ENCODE measurements around the gene ITGB6. TPM values are rescaled to one million over a fixed set of nuclear protein-coding genes. Genes with fewer than 3 reads are reported as not detected.

ITGB6 gene
- total RNA-seq, 1 donor from 2014 or later, result 50.4 TPM

DNA sequence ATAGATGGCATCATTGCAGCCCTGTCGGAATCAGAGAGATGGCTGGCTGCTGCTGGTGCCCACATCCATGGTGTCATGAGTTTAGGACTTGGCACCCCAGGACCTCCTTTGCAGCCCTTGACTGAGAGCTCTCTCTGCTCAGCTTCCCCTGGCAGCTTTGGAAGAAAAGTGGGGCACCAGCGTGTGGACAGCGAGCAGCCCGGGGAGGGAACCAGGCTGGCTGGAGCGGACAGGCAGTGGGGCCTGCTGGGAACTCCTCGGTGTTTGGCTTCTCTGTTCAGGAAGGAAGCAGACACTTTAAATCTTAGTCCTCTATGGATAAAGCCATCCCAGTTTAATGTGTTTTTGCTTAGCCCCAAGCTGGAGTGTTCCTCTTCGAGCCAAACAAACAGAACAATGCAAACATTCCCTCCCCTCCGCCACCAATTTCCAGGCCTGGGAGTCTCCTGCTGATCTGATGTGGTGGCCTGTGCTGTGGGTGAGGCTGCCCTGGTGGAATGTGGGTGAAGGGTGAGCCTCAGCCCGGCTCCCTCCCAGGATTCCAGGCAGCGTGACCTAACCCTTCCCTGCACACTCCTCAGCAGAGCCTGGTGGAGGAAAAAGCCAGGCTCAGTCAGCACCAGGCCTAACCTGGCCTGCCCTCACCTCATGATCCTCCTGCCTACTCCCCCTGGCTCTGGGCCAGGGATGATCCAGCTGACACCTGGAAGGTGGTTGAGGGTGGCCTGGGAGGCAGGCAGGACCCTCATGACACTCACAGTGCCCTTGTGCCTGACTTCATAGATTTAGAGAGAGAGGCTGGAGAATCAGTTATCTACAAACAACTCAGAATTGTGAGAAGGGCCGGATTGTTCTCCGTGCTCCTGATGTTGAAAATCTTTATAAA lies 21.6 kb upstream of the ITGB6 start:
- DNase-seq (ENCODE audit: low read depth), result no peak
- H3K4me3 ChIP-seq (ENCODE audit: low read depth, low read length), result no peak overlapping the region
- TF ChIP-seq, protein P1, sequence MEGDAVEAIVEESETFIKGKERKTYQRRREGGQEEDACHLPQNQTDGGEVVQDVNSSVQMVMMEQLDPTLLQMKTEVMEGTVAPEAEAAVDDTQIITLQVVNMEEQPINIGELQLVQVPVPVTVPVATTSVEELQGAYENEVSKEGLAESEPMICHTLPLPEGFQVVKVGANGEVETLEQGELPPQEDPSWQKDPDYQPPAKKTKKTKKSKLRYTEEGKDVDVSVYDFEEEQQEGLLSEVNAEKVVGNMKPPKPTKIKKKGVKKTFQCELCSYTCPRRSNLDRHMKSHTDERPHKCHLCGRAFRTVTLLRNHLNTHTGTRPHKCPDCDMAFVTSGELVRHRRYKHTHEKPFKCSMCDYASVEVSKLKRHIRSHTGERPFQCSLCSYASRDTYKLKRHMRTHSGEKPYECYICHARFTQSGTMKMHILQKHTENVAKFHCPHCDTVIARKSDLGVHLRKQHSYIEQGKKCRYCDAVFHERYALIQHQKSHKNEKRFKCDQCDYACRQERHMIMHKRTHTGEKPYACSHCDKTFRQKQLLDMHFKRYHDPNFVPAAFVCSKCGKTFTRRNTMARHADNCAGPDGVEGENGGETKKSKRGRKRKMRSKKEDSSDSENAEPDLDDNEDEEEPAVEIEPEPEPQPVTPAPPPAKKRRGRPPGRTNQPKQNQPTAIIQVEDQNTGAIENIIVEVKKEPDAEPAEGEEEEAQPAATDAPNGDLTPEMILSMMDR (conservative IDR thresholded peaks at IDR 0.05; ENCODE audit: low read depth, low read length), result no peak

DNA sequence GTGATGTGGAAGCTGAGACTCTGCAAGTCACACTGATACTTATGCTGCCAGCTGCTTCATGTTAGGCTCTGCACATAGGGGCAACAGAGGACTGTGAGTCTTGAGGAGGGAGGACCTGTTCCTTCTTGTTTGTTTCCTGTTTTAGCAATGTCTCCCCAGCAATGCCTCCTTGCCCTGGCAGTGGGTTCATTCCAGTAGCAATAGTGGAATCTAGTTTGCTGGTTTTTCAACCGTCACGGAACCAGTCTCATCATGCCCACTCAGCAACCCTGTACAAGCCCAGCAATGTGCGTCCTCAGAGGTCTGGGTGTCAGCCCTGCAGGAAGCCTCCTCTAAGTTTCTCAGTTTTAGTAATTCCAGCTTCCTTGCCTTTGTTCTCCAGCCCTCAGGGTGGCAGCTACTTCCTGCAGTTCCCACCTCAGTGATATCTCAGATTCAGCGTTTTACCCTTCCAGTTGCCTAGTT lies 20.5 kb upstream of the ITGB6 start:
- TF ChIP-seq, protein P1 (conservative IDR thresholded peaks at IDR 0.05; ENCODE audit: low read depth, low read length), result no peak
- no peak overlapping the region for H3K4me3 ChIP-seq (ENCODE audit: low read depth, low read length)
- no peak for DNase-seq (ENCODE audit: low read depth)

DNA sequence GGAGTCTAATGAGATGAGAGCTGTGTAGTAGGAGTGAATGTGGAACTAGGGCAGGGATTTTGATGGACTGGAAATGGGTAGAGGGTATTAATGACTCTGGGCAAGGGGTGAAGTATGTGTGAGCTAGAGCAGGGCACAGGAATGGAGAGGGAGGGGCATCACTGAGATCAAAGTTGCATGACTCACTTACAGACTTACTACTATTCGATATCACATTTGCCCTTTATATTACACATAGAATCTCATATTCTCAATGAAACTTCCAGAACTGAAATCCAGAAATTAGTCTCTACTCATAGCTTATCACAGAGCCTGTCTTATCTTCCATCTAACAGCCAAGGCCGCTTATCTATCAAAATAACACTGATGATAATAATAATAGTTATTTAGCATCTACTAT lies 20.0 kb upstream of the ITGB6 start:
- DNase-seq (ENCODE audit: low read depth), result no peak
- no peak overlapping the region for H3K4me3 ChIP-seq (ENCODE audit: low read depth, low read length)
- TF ChIP-seq, protein P1 (conservative IDR thresholded peaks at IDR 0.05; ENCODE audit: low read depth, low read length), result no peak

DNA sequence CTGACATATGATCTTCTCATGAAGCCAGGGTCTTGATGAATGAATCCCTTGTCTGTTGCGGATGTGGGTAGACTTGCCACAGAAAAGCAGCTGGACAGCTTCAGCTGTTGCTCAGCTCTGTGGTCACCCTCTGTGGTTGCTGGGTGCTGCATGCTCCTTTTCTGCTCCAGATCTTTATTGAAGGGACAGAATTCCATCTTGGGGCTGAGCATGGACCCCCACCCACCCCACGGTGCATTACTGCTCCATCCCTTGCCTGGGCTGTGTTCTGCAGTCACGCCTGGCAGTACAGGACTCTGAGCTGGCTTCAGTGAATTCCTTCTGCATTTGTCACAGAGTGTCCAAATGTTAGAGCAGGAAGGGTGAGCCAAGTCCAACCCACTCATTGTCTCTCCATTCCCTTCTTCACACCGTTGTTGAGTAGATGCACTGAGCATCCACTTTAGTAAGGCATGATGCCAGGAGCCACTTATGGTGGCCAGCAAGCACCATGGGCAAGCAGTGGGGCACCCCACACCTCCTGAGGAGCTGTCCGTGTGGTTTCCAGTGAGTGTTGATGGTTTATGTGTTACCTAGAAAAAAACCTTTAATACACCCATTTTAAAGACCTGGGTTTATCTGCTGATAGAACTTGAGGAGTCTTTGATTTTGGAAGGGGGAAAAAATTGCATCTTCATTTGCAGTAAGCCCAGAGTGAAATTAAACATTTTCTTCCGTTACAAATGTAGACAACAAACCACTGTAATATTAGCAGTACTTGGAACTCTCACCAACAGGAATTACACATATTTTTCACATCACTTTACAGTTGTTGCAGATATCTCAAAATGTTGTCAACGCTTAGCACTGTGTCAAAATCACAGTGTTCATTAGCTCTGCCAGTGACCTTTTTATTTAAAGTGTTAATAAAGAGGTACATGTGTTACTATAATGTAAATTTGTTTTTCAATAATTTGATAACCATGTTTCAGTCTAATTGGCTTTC lies 14.7 kb upstream of the ITGB6 start:
- TF ChIP-seq, protein P1 (conservative IDR thresholded peaks at IDR 0.05; ENCODE audit: low read depth, low read length), result no peak
- H3K4me3 ChIP-seq (ENCODE audit: low read depth, low read length), result no peak overlapping the region
- DNase-seq (ENCODE audit: low read depth), result no peak

DNA sequence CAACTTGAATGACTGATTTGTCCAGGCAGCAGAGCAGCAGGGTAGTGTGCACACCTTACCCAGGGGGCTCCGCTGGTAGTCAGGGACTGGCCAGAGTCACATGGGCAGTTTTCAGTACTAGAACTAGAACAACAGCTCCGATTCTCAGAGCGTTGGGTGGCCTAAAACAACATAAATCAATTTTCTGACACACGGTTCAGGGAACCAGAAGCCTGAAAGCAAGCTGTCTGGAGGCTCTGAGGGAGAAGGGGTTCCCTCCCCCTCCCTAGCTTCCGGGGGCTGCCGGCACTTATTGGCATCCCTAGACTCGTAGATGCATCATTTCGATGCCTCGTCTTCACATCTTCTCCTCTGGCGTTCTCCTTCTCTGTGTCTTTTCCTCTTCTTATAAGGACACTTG lies 13.4 kb upstream of the ITGB6 start:
- DNase-seq (ENCODE audit: low read depth), result no peak
- no peak overlapping the region for H3K4me3 ChIP-seq (ENCODE audit: low read depth, low read length)
- TF ChIP-seq, protein P1 (conservative IDR thresholded peaks at IDR 0.05; ENCODE audit: low read depth, low read length), result no peak

- no peak overlapping the region for H3K4me3 ChIP-seq (ENCODE audit: low read depth, low read length)
- TF ChIP-seq, protein P1 (conservative IDR thresholded peaks at IDR 0.05; ENCODE audit: low read depth, low read length), result peak; percentile 89
- DNase-seq (ENCODE audit: low read depth), result no peak
Measured at GRCh38 chr2:160210599-160211138, 10.6 kb upstream of the ITGB6 start.

All from epithelial cell of proximal tubule (primary cell).